ENCODE results near the gene SLTM. TPM values are rescaled to one million over a fixed set of nuclear protein-coding genes. Genes with fewer than 3 reads are reported as not detected.
"Not testable (repeated sequence)": the region's sequence is repeated elsewhere in the genome, so short reads cannot be mapped to it uniquely, and the experiment has no call there.

Gene SLTM
- total RNA-seq, 4 donors from 2014 or later: 129 to 166 (median 151) TPM

- no peak for DNase-seq
- intact Hi-C loops (cut with DNase I): no loop called here
- H3K27me3 ChIP-seq: no peaks in the 10 kb centered on the region
- H3K27ac ChIP-seq: no peak overlapping the region
- H3K4me1 ChIP-seq: peaks cover 36% of the 10 kb centered on the region in 2 donors
- H3K4me3 ChIP-seq (replicated peaks in 1 of 3): no peak overlapping the region
- TF ChIP-seq POLR2A (IDR thresholded peaks at IDR 0.05): no peak
- TF ChIP-seq, protein P1, sequence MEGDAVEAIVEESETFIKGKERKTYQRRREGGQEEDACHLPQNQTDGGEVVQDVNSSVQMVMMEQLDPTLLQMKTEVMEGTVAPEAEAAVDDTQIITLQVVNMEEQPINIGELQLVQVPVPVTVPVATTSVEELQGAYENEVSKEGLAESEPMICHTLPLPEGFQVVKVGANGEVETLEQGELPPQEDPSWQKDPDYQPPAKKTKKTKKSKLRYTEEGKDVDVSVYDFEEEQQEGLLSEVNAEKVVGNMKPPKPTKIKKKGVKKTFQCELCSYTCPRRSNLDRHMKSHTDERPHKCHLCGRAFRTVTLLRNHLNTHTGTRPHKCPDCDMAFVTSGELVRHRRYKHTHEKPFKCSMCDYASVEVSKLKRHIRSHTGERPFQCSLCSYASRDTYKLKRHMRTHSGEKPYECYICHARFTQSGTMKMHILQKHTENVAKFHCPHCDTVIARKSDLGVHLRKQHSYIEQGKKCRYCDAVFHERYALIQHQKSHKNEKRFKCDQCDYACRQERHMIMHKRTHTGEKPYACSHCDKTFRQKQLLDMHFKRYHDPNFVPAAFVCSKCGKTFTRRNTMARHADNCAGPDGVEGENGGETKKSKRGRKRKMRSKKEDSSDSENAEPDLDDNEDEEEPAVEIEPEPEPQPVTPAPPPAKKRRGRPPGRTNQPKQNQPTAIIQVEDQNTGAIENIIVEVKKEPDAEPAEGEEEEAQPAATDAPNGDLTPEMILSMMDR (IDR thresholded peaks at IDR 0.05): no peak
- no peaks in the 10 kb centered on the region for H3K9me3 ChIP-seq
- 94 to 97% methylated on average over 4 of the region's 4 CpGs for WGBS, 2 donors
- H3K36me3 ChIP-seq: no peaks in the 10 kb centered on the region
Measured at GRCh38 chr15:58921267-58921790, 12.2 kb downstream of the SLTM start.

DNA sequence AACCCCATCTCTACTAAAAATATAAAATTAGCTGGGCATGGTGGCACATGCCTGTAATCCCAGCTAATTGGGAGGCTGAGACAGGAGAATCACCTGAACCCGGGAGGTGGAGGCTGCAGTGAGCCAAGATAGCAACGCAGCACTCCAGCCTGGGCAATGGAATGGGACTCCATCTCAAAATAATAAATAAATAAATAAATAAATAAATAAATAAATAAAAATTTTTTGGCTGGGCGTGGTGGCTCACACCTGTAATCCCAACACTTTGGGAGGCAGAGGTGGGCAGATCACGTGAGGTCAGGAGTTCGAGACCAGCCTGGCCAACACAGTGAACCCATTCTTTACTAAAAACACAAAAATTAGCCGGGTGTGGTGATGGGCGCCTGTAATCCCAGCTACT is 13.0 kb downstream of the SLTM start:
- intact Hi-C loops (cut with DNase I); H3K27ac ChIP-seq; H3K4me3 ChIP-seq (replicated peaks in 1 of 3); H3K36me3 ChIP-seq; DNase-seq; H3K9me3 ChIP-seq; H3K27me3 ChIP-seq: not testable (repeated sequence)
- WGBS, 2 donors: 96% methylated on average over 7 of the region's 7 CpGs
- H3K4me1 ChIP-seq: peaks cover 31% of the 10 kb centered on the region in 2 donors

DNA sequence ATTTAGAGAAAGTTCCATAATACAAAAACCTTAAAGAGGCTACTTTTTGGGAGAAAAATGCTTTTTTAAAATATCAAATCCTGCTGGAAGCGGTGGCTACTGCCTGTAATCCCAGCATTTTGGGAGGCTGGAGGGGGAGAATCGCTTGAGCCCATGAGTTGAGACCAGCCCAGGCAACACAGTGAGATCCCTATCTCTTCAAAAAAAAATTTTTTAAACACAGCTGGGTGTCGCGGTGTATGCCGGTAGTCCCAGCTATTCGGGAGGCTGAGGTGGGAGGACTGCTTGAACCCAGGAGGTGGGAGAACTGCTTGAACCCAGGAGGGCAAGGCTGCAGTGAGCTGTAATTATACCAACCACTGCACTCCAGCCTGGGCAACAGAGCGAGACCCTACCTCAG is 14.2 kb downstream of the SLTM start:
- Histone ChIP-seq H3K4me3 (replicated peaks in 1 of 3) (no peak overlapping the region), H3K36me3 (no peaks in the 10 kb centered on the region), H3K27ac (no peak overlapping the region), H3K27me3 (no peaks in the 10 kb centered on the region), H3K4me1 (peaks cover 19 to 20% of the 10 kb centered on the region in 2 donors), H3K9me3 (no peaks in the 10 kb centered on the region)
- DNase-seq: no peak
- WGBS, 2 donors: 96 to 98% methylated on average over 7 of the region's 7 CpGs
- TF ChIP-seq POLR2A (IDR thresholded peaks at IDR 0.05): no peak
- TF ChIP-seq, protein P1 (IDR thresholded peaks at IDR 0.05): no peak
- intact Hi-C loops (cut with DNase I): no loop called here

GRCh38 chr15:58918239-58918638 is 15.2 kb downstream of the SLTM start:
- Histone ChIP-seq H3K27me3 (no peaks in the 10 kb centered on the region), H3K36me3 (peaks cover 0 to 5% of the 10 kb centered on the region in 2 donors), H3K27ac (no peak overlapping the region), H3K4me3 (replicated peaks in 1 of 3) (no peak overlapping the region), H3K9me3 (no peaks in the 10 kb centered on the region), H3K4me1 (peaks cover 15% of the 10 kb centered on the region in 2 donors)
- no peak for DNase-seq
- 55 to 56% methylated on average over 5 of the region's 5 CpGs for WGBS, 2 donors
- intact Hi-C loops (cut with DNase I): no loop called here
- TF ChIP-seq, protein P1 (IDR thresholded peaks at IDR 0.05): no peak
- TF ChIP-seq POLR2A (IDR thresholded peaks at IDR 0.05): no peak

GRCh38 chr15:58917613-58918129 is 15.8 kb downstream of the SLTM start:
- WGBS, 2 donors: 74 to 75% methylated on average over 10 of the region's 10 CpGs
- H3K4me3 ChIP-seq (replicated peaks in 1 of 3); intact Hi-C loops (cut with DNase I); H3K36me3 ChIP-seq; H3K27ac ChIP-seq; DNase-seq; H3K9me3 ChIP-seq; H3K27me3 ChIP-seq: not testable (repeated sequence)
- peaks cover 15% of the 10 kb centered on the region in 2 donors for H3K4me1 ChIP-seq

DNA sequence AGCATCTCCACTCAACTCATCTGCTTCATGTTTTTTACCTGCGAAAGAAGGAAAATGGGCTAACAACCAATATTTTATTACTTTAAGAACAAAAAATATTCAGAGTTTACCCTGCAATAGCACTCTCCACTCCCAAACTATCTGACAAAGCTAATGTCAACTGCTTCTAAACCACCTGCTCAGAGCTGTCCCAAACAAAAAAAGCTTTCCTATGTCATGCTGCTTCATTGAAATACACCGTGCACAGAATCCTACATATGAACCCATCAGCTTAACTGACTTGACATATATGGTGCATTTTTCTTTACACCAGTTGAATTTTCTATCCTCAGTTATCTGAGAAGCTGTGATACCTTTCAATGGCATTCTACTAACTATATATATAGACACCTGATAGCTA is 16.5 kb downstream of the SLTM start:
- H3K4me3 ChIP-seq (replicated peaks in 1 of 3): no peak overlapping the region
- H3K36me3 ChIP-seq: peaks cover 5 to 6% of the 10 kb centered on the region in 2 donors
- no peak for TF ChIP-seq POLR2A (IDR thresholded peaks at IDR 0.05)
- TF ChIP-seq, protein P1 (IDR thresholded peaks at IDR 0.05): no peak
- no peak overlapping the region for H3K27ac ChIP-seq
- WGBS, 2 donors: 98% methylated on average over 2 of the region's 2 CpGs
- no peak for DNase-seq
- H3K4me1 ChIP-seq: peaks cover 15% of the 10 kb centered on the region in 2 donors
- intact Hi-C loops (cut with DNase I): no loop called here
- no peaks in the 10 kb centered on the region for H3K27me3 ChIP-seq
- no peaks in the 10 kb centered on the region for H3K9me3 ChIP-seq
